ENCODE data around the gene TMEM167B. TPM values are rescaled to one million over a fixed set of nuclear protein-coding genes. Genes with fewer than 3 reads are reported as not detected.

The TMEM167B gene
- total and polyA plus RNA-seq, 2 of the 8 experiments (the other 6 are each of a cell fraction or from before 2014, with no cell fraction given), result 3.6 to 14.8 TPM

DNA sequence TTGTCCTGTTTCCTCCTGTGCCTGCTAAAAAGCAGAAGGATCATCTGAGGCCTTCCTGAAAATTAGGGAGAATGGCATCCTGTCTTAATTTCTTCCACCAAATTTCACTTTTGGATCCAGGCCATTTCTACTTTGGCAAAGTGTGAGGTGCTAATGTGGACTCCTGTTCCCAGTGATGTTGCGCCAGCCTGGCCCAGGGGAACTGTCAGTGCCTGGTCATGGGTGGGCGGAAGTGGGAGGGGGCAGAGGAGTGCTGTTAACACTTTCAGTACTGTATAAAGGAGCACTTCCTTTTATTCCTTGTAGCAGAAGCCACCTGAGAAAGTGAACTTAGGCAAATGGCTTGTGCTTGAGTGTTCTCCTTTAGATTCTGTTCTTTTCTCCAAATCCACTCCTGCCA, 43.3 kb downstream of the TMEM167B start (continued):
- TF ChIP-seq CTBP2 (IDR thresholded peaks at IDR 0.05; ENCODE audit: borderline replicate concordance, insufficient read depth, insufficient read length, low read length) (no peak), POLR2AphosphoS5 (IDR thresholded peaks at IDR 0.05; ENCODE audit: low read depth, low read length) (no peak), SRF (IDR thresholded peaks at IDR 0.05; ENCODE audit: low read depth, low read length) (no peak), ZNF274 (IDR thresholded peaks at IDR 0.05; ENCODE audit: borderline replicate concordance, extremely low read depth, low read length) (no peak), TCF12 (IDR thresholded peaks at IDR 0.05; ENCODE audit: low read depth, low read length) (no peak), KDM1A (IDR thresholded peaks at IDR 0.05; ENCODE audit: borderline replicate concordance, low read length) (no peak), CREB1 (IDR thresholded peaks at IDR 0.05) (no peak)

All from H1 (cell line).